Adrenal gland (tissue), 12 donors: ENCODE measurements around the gene TMEM51. TPM values are rescaled to one million over a fixed set of nuclear protein-coding genes. Genes with fewer than 3 reads are reported as not detected.

Experiments
- DNase-seq, 7 donors: peaks; one replicate each; pipeline ENCODE4 v3.0.0-alpha.2; 2019 to 2020
- H3K27ac ChIP-seq, 5 donors: fragments of 200-600 bp; sonication (generic) in 4 of 5; 1 replicate in 3 of 5; 2 replicates in 2 of 5; pipeline versions ENCODE4 v1.5.1 to v1.8.0; 2016 to 2020; ENCODE audit warnings: mild to moderate bottlenecking in 1 of 5
- H3K27me3 ChIP-seq: fragments of 200-600 bp; 2 replicates; pipeline ENCODE4 v1.8.0; 2021
- H3K36me3 ChIP-seq, 2 donors: fragments of 200-600 bp; replicated peaks in 1 of 2; 1 replicate in 1 of 2; 2 replicates in 1 of 2; pipeline versions ENCODE4 v1.5.1 to v1.8.0; 2018 to 2022
- H3K4me1 ChIP-seq, 2 donors: fragments of 200-600 bp; replicated peaks in 1 of 2; 1 replicate in 1 of 2; 2 replicates in 1 of 2; pipeline versions ENCODE4 v1.5.1 to v1.8.0; 2018 to 2021
- H3K4me3 ChIP-seq, 4 donors: fragments of 200-600 bp; sonication (generic) in 3 of 4; one replicate each; pipeline ENCODE4 v1.5.1; 2016 to 2018
- H3K9me3 ChIP-seq, 3 donors: fragments of 200-600 bp; sonication (generic) in 1 of 3; replicated peaks in 1 of 3; 1 replicate in 2 of 3; 2 replicates in 1 of 3; pipeline versions ENCODE4 v1.5.1 to v1.8.0; 2016 to 2021
- POLR2A ChIP-seq, 2 donors: fragments of 450-650 bp; IDR thresholded peaks; one replicate each; pipeline ENCODE4 v1.6.1; 2017; ENCODE audit warnings: antibody characterized with exemption in 2 of 2, mild to moderate bottlenecking in 2 of 2, moderate library complexity in 1 of 2
- WGBS, 4 donors: extraction: QIAGEN DNeasy Blood & Tissue Kit in 2 of 4; methylation state at CpG; one replicate each; pipeline versions ENCODE4 v1.1.5 to v1.1.7; 2013 to 2017; 5-methylcytosine and 5-hydroxymethylcytosine counted together
- intact Hi-C, 2 donors: fragments of 100-400 bp; cut with DNase I; formaldehyde crosslinking; loops; one replicate each; pipeline versions ENCODE4 v1.14.1 to v1.15.0; 2022 to 2023
- polyA plus RNA-seq, 3 donors: library from polyadenylated mRNA; stranded (reverse); fragments of 200-250 nt in 2 of 3; fragments of 350-450 nt in 1 of 3; fragmentation: Illumina TruSeq in 1 of 3; extraction: RNeasy Lipid Tissue Mini Kit (QIAGEN cat#74804) in 1 of 3; gene quantifications; one replicate each; pipeline ENCODE4 v1.2.3, GENCODE V29; 2013 to 2014
- total RNA-seq, 9 donors: library from RNA; depleted of rRNA in 4 of 9; stranded (reverse); fragments of >200 nt in 4 of 9; fragments of 120-200 nt in 1 of 9; fragmentation: NEBNext Ultra II Directional in 1 of 9; extraction: Animal tissue kit (Norgen Biotek cat#: 25700) in 1 of 9; gene quantifications; one replicate each; pipeline versions ENCODE4 v1.1.0 to v1.2.4, GENCODE V29; 2013 to 2023
- TF ChIP-seq, protein P1 (sequence below), 6 experiments: fragments of 450-650 bp in 4 of 6; fragments of 200-600 bp in 2 of 6; sonication (generic) in 1 of 6; IDR thresholded peaks; 1 replicate in 5 of 6; 2 replicates in 1 of 6; pipeline versions ENCODE4 v1.5.1 to v1.8.0; 2016 to 2021; ENCODE audit warnings: antibody characterized with exemption in 6 of 6, mild to moderate bottlenecking in 2 of 6, moderate library complexity in 1 of 6
- donor health status: healthy with polysubstance abuse.
- donor health status: Bipolar disorder and iron deficiency.
- donor health status: DM: yes; HTN: yes; CAD: no.
- donor health status: DM: no; HTN: no; CAD: no.
- donor health status: DM: no; HTN: no; CAD: no.
- donor health status: DM: yes; HTN: yes; CAD: no.

The TMEM51 gene
- total and polyA plus RNA-seq, 12 donors = 4.0 to 46.5 (median 31.0) TPM

DNA sequence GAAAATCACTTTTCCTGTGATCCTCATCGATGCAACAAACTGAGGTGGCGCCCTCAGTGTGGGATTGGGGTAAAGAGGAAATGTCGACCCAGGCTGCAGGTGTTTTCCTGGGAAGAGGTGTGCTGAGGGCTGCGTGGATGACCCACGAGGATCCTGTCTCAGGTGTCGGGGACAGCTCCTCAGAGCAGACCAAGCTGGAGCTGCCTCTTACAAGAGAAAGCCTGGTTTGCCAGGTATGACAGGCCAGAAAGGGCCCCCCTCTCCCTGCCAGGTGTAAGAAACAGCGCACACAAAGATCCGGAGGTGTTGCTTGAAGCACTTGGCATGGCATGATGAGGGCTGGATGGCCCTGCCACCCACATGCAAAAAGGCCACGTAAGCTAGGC is 106.1 kb downstream of the TMEM51 start:
- DNase-seq = peak in 1 of 7 donors; percentile 49
- 88 to 96% (median 90%) methylated on average over 8 to 9 of the region's 9 CpGs for WGBS, 4 donors
- H3K27me3 ChIP-seq = no peaks in the 10 kb centered on the region
- TF ChIP-seq POLR2A (IDR thresholded peaks at IDR 0.05) = no peak
- TF ChIP-seq, protein P1, sequence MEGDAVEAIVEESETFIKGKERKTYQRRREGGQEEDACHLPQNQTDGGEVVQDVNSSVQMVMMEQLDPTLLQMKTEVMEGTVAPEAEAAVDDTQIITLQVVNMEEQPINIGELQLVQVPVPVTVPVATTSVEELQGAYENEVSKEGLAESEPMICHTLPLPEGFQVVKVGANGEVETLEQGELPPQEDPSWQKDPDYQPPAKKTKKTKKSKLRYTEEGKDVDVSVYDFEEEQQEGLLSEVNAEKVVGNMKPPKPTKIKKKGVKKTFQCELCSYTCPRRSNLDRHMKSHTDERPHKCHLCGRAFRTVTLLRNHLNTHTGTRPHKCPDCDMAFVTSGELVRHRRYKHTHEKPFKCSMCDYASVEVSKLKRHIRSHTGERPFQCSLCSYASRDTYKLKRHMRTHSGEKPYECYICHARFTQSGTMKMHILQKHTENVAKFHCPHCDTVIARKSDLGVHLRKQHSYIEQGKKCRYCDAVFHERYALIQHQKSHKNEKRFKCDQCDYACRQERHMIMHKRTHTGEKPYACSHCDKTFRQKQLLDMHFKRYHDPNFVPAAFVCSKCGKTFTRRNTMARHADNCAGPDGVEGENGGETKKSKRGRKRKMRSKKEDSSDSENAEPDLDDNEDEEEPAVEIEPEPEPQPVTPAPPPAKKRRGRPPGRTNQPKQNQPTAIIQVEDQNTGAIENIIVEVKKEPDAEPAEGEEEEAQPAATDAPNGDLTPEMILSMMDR (IDR thresholded peaks at IDR 0.05) = no peak
- H3K4me1 ChIP-seq = peaks cover 34% of the 10 kb centered on the region in 2 donors
- intact Hi-C loops = no loop called here
- H3K4me3 ChIP-seq = no peak overlapping the region
- H3K36me3 ChIP-seq = no peaks in the 10 kb centered on the region
- peak overlapping the region in 3 of 5 donors; percentile 70 to 91 (median 87) for H3K27ac ChIP-seq
- no peaks in the 10 kb centered on the region for H3K9me3 ChIP-seq

DNA sequence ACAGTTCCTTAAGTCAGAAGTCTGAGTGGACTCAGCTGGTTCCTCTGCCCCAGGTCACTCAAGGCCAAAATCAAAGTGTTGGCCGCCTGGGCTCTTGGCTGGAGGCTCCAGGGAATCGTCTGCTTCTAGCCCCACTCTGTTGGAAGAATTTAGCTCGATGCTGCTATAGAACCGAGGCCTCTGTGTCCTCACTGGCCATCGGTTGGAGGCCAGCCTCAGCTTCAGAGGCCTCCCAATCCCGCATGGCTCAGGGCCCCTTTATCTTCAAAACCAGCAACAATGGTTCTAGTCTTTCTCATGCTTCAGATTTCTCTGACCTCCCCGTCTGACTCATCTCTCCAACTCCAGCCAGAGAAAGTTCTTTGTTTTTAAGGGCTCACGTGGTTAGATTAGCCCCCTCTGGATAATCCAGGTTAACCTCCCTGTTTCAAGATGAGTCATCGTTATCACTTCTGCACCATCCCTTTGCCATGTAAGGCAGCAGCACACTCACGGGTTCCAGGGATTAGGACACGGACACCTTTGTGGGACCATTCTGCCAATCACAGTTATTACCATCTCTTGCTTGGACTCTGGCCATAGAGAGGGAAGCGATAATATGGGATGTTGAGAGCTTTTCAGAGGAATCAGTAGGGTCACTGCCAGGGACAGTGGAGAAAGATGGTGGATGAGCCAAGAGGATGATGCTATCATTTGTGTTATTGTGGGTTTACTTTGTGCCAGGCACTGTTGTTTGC is 107.0 kb downstream of the TMEM51 start:
- H3K4me3 ChIP-seq = peak overlapping the region in 1 of 4 donors; percentile 16
- H3K27me3 ChIP-seq = no peaks in the 10 kb centered on the region
- no peak for TF ChIP-seq POLR2A (IDR thresholded peaks at IDR 0.05)
- H3K4me1 ChIP-seq = peaks cover 34% of the 10 kb centered on the region in 2 donors
- H3K27ac ChIP-seq = peak overlapping the region; percentile 9 to 91 (median 70)
- no peaks in the 10 kb centered on the region for H3K9me3 ChIP-seq
- WGBS, 4 donors = 32 to 40% (median 35%) methylated on average over 8 to 12 of the region's 12 CpGs
- H3K36me3 ChIP-seq = no peaks in the 10 kb centered on the region
- peak; percentile 28 to 73 (median 62) for DNase-seq
- intact Hi-C loops = no loop called here

- H3K9me3 ChIP-seq = no peaks in the 10 kb centered on the region
- H3K27ac ChIP-seq = peak overlapping the region; percentile 9 to 91 (median 70)
- H3K4me1 ChIP-seq = peaks cover 34% of the 10 kb centered on the region in 2 donors
- peak overlapping the region in 1 of 4 donors; percentile 16 for H3K4me3 ChIP-seq
- WGBS, 4 donors = 17 to 21% (median 20%) methylated on average over 20 of the region's 20 CpGs
- peak; percentile 77 to 91 (median 90) for DNase-seq
- no peaks in the 10 kb centered on the region for H3K27me3 ChIP-seq
- peak in 1 of 2 donors; percentile 78 for TF ChIP-seq POLR2A (IDR thresholded peaks at IDR 0.05)
- TF ChIP-seq, protein P1 (IDR thresholded peaks at IDR 0.05) = no peak
- intact Hi-C loops = no loop called here
- no peaks in the 10 kb centered on the region for H3K36me3 ChIP-seq
Measured at GRCh38 chr1:15261155-15262002, 107.8 kb downstream of the TMEM51 start.

DNA sequence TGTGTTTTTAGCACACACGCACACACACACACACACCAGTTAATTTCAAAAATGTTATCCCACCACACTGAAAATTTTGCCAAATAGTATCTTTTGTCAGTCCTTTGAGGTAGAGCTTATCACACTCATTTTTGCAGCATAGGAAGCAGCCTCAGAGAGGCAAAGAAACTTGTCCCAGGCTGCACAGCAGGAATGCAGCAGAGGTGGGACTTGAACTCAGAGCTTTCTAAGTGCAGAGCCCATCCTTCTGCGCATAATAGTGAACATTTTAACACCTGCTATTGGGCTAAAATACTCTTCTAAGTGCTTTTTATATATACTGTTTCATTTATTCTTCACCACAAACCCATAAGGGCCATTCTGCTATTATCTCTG is 108.4 kb downstream of the TMEM51 start:
- Histone ChIP-seq H3K27me3 (no peaks in the 10 kb centered on the region), H3K36me3 (no peaks in the 10 kb centered on the region), H3K27ac (peak overlapping the region in 4 of 5 donors; percentile 63 to 91 (median 78)), H3K4me1 (peaks cover 34% of the 10 kb centered on the region in 2 donors), H3K4me3 (peak overlapping the region in 1 of 4 donors; percentile 16), H3K9me3 (peaks cover 0 to 4% (median 0%) of the 10 kb centered on the region in 3 donors)
- TF ChIP-seq, protein P1 (IDR thresholded peaks at IDR 0.05) = no peak
- TF ChIP-seq POLR2A (IDR thresholded peaks at IDR 0.05) = no peak
- no peak for DNase-seq
- intact Hi-C loops = no loop called here
- WGBS, 4 donors = 85 to 92% (median 87%) methylated on average over 2 of the region's 2 CpGs
